ENCODE data around the gene NDUFS8.

DNA sequence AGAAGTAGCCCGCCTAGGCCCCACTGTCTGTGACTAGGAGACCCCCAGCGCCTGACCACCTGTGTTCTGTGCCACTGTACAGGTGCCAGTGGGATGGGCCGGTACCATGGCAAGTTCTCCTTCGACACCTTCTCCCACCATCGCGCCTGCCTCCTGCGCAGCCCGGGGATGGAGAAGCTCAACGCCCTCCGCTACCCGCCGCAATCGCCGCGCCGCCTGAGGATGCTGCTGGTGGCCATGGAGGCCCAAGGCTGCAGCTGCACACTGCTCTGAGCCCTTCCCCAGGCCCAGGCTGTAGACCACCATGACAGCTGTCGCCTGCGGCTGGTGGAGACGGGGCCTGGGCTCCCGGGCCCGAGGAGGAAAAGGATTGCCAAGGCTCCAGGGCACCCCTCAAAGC lies 2.8 kb upstream of the NDUFS8 start:
- TF ChIP-seq GABPA (IDR thresholded peaks at IDR 0.05; ENCODE audit: low read depth, low read length) (no peak), GABPA (CRISPR knock-in tag; IDR thresholded peaks at IDR 0.05; ENCODE audit: low read depth) (no peak), ZNF598 (CRISPR knock-in tag; IDR thresholded peaks at IDR 0.05; ENCODE audit: borderline replicate concordance) (no peak)
